Activated CD8-positive, alpha-beta memory T cell treated with anti-CD3 and anti-CD28 coated beads for 24 hours (primary cell): ENCODE results near the gene CIB4.

ENCODE experiments used
- DNase-seq: peaks from one replicate; pipeline ENCODE4 v3.0.0-alpha.2; 2020

CIB4 gene

GRCh38 chr2:26640781-26641564 is at the start of gene CIB4:
Gene CIB4 (minus strand): TSS chr2:26641366. CDS start chr2:26641314, 52 bp downstream.
- no peak for DNase-seq

- no peak for DNase-seq
These were observed 46.6 kb upstream of the CIB4 start for GRCh38 chr2:26687801-26688200.

GRCh38 chr2:26687328-26687727 is 46.2 kb upstream of the CIB4 start:
- no peak for DNase-seq

GRCh38 chr2:26685989-26686839 is 45.0 kb upstream of the CIB4 start:
- no peak for DNase-seq

- no peak for DNase-seq
These were observed 44.2 kb upstream of the CIB4 start for GRCh38 chr2:26685341-26685740.

- no peak for DNase-seq
These were observed 42.4 kb upstream of the CIB4 start for GRCh38 chr2:26683583-26683982.

GRCh38 chr2:26682155-26682554 is 41.0 kb upstream of the CIB4 start:
- DNase-seq = no peak

- no peak for DNase-seq
These were observed 40.5 kb upstream of the CIB4 start for GRCh38 chr2:26681656-26682055.

- DNase-seq = no peak
These were observed 38.7 kb upstream of the CIB4 start for GRCh38 chr2:26679867-26680266.

- no peak for DNase-seq
These were observed 36.9 kb upstream of the CIB4 start for GRCh38 chr2:26678035-26678434.

- DNase-seq = no peak
These were observed 34.6 kb upstream of the CIB4 start for GRCh38 chr2:26675651-26676255.

GRCh38 chr2:26674771-26675170 is 33.6 kb upstream of the CIB4 start:
- DNase-seq = no peak

- no peak for DNase-seq
These were observed 33.0 kb upstream of the CIB4 start for GRCh38 chr2:26674002-26674751.

GRCh38 chr2:26672818-26673393 is 31.7 kb upstream of the CIB4 start:
- no peak for DNase-seq

GRCh38 chr2:26672112-26672817 is 31.1 kb upstream of the CIB4 start:
- DNase-seq = no peak

- no peak for DNase-seq
These were observed 30.5 kb upstream of the CIB4 start for GRCh38 chr2:26671691-26672090.

- DNase-seq = no peak
These were observed 29.8 kb upstream of the CIB4 start for GRCh38 chr2:26670931-26671460.

- no peak for DNase-seq
These were observed 29.0 kb upstream of the CIB4 start for GRCh38 chr2:26670171-26670570.

- no peak for DNase-seq
These were observed 27.9 kb upstream of the CIB4 start for GRCh38 chr2:26668856-26669750.

GRCh38 chr2:26668041-26668440 is 26.9 kb upstream of the CIB4 start:
- no peak for DNase-seq

GRCh38 chr2:26666671-26667070 is 25.5 kb upstream of the CIB4 start:
- DNase-seq = no peak
